A673 (cell line): ENCODE data around the gene STPG1.

Experiments used
- EZH2 ChIP-seq: fragments of 200-600 bp; sonication (generic); IDR thresholded peaks from 2 replicates; pipeline ENCODE4 v1.6.1; 2017; ENCODE audit warnings: borderline replicate concordance, low read depth, mild to moderate bottlenecking, mixed read lengths, antibody characterized with exemption, low read length; ENCODE audit not compliant: poor library complexity, severe bottlenecking
- TF ChIP-seq, protein P1 (sequence below): fragments of 300-800, 200-600 bp; sonication (generic); conservative IDR thresholded peaks from 2 replicates; pipeline ENCODE4 v1.5.1; 2017; ENCODE audit warnings: low read depth, mild to moderate bottlenecking, antibody characterized with exemption, low read length, moderate library complexity, mixed read lengths

- TF ChIP-seq, protein P1, sequence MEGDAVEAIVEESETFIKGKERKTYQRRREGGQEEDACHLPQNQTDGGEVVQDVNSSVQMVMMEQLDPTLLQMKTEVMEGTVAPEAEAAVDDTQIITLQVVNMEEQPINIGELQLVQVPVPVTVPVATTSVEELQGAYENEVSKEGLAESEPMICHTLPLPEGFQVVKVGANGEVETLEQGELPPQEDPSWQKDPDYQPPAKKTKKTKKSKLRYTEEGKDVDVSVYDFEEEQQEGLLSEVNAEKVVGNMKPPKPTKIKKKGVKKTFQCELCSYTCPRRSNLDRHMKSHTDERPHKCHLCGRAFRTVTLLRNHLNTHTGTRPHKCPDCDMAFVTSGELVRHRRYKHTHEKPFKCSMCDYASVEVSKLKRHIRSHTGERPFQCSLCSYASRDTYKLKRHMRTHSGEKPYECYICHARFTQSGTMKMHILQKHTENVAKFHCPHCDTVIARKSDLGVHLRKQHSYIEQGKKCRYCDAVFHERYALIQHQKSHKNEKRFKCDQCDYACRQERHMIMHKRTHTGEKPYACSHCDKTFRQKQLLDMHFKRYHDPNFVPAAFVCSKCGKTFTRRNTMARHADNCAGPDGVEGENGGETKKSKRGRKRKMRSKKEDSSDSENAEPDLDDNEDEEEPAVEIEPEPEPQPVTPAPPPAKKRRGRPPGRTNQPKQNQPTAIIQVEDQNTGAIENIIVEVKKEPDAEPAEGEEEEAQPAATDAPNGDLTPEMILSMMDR = no peak
- TF ChIP-seq EZH2 = no peak
These were observed 95.5 kb downstream of the STPG1 start for GRCh38 chr1:24317956-24318614.
